Dermis lymphatic vessel endothelial cell (primary cell): Measurements from ENCODE around the gene PLRG1. TPM values are rescaled to one million over a fixed set of nuclear protein-coding genes. Genes with fewer than 3 reads are reported as not detected.

Experiments
- total RNA-seq: library from RNA; depleted of rRNA; stranded (reverse); fragments of >200 nt; gene quantifications from 2 replicates; pipeline ENCODE4 v1.2.1, GENCODE V29; 2014

PLRG1 gene
- total RNA-seq: 48.0 and 68.1 TPM in 2 replicates

DNA sequence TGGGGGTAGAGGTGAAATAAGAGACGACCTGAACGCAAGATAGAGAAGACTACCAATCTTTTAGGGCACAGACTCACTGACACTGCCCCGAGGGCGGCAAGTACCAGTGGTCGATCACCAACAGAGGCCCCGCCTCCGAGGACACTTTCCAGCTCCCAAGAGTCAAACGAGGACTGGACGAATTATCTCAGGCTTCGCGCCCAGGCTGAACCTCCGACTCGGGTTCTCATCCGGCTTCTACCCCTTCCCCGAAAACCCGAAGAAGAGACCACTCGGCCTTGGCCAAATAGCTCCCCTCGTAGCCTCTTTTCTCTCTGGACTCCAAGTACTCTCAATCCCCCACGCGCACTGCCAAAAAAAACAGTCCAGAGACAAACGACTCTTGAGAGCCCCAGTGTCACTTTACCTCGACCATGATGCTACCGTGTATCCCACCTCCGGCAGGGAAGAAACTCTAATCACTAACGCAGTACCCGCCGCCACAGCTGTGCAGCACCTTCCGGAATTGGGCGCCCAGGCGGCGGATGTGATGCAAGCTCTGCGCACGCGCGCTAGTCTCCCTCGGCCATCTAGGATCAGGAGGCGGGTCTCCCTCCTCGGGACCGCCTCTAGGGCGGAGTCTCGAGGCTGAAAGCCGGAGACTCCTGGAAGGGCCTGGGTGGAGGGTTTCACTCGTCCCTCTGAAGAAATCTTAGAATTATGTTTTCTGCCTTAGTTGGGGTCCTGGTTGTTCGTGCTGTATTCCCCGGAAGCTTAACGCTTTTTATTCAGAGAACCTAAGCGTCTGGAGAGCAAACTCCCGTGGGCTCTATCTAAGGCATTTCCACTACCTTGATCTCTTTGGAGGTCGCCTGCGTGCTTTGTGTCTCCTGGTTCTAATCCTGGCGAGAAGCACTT is at the start of gene PLRG1:
Gene PLRG1, minus strand, starts transcription at position 507 of the 897 bp plus-strand sequence. Its CDS starts 92 bp downstream, at position 415.

DNA sequence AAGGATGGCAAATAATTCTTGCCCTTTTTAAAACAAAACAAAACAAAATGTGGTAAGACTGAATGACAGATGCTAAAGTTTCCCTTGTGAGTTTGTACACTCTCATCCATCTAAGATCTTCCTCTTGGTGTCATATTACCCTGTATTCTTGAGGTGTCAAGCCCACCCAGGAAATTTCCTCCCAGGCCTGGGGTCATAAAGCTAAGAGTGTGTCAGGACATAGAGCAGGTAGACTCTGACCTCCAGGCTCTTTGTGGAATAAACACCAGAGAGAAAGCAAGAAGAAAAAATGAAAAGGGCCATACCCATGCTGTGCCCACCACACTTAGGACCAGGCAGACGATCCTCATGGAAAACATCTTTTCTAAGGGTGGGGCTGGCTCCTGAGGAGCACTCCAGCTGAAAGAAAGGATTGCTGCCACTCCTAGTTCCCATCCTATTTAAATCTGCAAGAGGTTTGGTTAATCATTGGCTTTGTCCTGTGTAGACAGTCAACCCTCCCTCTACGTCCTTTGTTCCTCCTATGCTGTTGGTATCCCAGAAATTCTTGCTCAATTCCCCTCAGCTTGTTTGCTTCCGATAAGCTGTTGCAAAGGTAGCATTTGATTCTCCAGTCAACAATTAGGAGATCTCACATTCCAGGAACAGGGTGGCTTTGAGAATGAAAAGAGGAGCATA is 40.3 kb upstream of the PLRG1 start, which contains the start of gene FGA:
Gene FGA, minus strand, starts transcription at position 414 of the 678 bp plus-strand sequence. Its CDS starts 55 bp downstream, at position 359.

DNA sequence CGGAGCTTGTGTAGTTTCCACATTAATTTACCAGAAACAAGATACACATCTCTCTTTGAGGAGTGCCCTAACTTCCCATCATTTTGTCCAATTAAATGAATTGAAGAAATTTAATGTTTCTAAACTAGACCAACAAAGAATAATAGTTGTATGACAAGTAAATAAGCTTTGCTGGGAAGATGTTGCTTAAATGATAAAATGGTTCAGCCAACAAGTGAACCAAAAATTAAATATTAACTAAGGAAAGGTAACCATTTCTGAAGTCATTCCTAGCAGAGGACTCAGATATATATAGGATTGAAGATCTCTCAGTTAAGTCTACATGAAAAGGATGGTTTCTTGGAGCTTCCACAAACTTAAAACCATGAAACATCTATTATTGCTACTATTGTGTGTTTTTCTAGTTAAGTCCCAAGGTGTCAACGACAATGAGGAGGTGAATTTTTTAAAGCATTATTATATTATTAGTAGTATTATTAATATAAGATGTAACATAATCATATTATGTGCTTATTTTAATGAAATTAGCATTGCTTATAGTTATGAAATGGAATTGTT is 12.6 kb upstream of the PLRG1 start, which contains the start of gene FGB:
Gene FGB, plus strand, starts transcription at position 315 of the 558 bp plus-strand sequence. Its CDS starts 8 bp downstream, at position 323.

DNA sequence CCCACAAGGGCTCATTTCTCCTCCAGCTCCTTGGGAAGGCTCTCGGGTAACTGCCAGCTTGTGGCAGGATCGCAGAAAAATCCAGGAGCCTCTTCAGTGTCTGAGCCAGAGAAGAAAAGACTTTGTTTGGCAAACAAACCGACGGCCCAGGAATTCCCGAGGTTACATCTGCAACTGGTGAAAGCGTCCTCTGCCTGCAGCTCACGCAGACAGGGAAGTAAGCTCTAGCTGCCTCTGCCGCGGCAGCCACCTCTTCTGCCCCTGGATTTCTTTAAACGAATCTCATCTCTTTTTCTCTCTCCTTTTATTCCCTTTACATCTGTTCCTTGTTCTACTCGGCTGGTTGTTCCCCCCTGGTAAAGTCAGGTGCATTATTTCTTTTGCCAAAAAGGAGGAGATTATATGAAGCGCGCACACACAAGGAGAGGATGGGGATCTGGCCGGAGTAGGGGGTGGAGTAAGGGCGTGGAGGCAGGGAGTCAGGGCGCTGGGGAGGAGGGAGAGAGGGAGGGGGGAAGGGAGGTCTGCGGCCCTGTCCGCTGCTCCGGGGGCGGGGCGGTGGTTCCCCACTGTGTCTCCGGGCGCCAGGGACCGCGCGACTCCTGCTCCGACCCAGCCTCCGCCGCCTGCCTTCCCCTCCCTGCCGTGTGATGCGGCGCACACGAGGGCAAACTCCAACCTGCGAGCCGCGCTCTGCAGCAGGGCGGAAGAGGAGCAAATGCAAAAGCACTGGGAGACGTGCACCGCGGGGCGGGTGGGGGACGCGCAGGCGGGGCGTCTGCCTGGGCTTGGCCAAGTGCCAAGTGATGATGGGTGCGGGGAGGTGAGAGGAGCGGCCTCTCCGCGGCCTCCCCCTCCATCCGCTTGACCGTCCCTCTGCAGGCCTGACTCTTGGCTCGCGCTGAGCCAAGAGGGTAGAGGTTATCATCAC is 58.6 kb downstream of the PLRG1 start, which contains the start of gene DCHS2:
Gene DCHS2, minus strand, starts transcription at position 459 of the 931 bp plus-strand sequence. Its CDS starts 444 bp downstream, at position 15.

Other genes starting within 250 kb of the PLRG1 start
- gene DCHS2, start 58.6 kb downstream of the PLRG1 start, total RNA-seq: 0.26 and 5.6 TPM in 2 replicates
- gene FGB, start 12.6 kb upstream of the PLRG1 start, total RNA-seq: not detected in 2 replicates
- not detected in 2 replicates for gene FGA, start 40.3 kb upstream of the PLRG1 start, total RNA-seq
- gene FGG, start 62.3 kb upstream of the PLRG1 start, total RNA-seq: not detected in 2 replicates
- under 0.01 TPM in 1 of 2 replicates, not detected in the other for gene LRAT, start 193.6 kb upstream of the PLRG1 start, total RNA-seq
- gene RBM46, start 230.9 kb upstream of the PLRG1 start, total RNA-seq: 0.11 TPM in 1 of 2 replicates, not detected in the other